Liver (tissue), 9 donors: ENCODE data around the gene VEGFC. TPM values are rescaled to one million over a fixed set of nuclear protein-coding genes. Genes with fewer than 3 reads are reported as not detected.

Source experiments
- DNase-seq: peaks from one replicate; pipeline ENCODE4 v3.0.0-alpha.2; 2017; ENCODE audit warnings: low spot score
- H3K27ac ChIP-seq, 2 donors: one replicate each; pipeline ENCODE4 v1.7.0; 2013; ENCODE audit warnings: inconsistent platforms in 2 of 2, low read length in 2 of 2, control low read depth in 1 of 2, low read depth in 1 of 2, mild to moderate bottlenecking in 1 of 2
- H3K27me3 ChIP-seq, 4 donors: one replicate each; pipeline versions ENCODE4 v1.6.1 to v1.7.0; 2013; ENCODE audit warnings: low read length in 3 of 4, inconsistent platforms in 1 of 4, mild to moderate bottlenecking in 1 of 4, moderate library complexity in 1 of 4; ENCODE audit not compliant: control insufficient read depth in 4 of 4, insufficient read depth in 4 of 4
- H3K36me3 ChIP-seq, 4 donors: one replicate each; pipeline versions ENCODE4 v1.6.1 to v1.7.0; 2013; ENCODE audit warnings: low read length in 3 of 4, mild to moderate bottlenecking in 3 of 4, low read depth in 1 of 4, moderate library complexity in 1 of 4; ENCODE audit not compliant: control insufficient read depth in 4 of 4, insufficient read depth in 3 of 4
- H3K4me1 ChIP-seq, 4 donors: one replicate each; pipeline versions ENCODE4 v1.6.1 to v1.7.0; 2013; ENCODE audit warnings: low read length in 3 of 4, mild to moderate bottlenecking in 3 of 4, moderate library complexity in 1 of 4; ENCODE audit not compliant: control insufficient read depth in 4 of 4, insufficient read depth in 4 of 4
- H3K4me3 ChIP-seq, 3 donors: one replicate each; pipeline versions ENCODE4 v1.6.1 to v1.7.0; 2013; ENCODE audit warnings: low read length in 3 of 3, control low read depth in 1 of 3, low read depth in 1 of 3, mild to moderate bottlenecking in 1 of 3
- H3K9ac ChIP-seq, 2 donors: one replicate each; pipeline ENCODE4 v1.7.0; 2013; ENCODE audit warnings: low read length in 2 of 2, mild to moderate bottlenecking in 2 of 2, moderate library complexity in 2 of 2, control low read depth in 1 of 2, low read depth in 1 of 2
- H3K9me3 ChIP-seq, 4 donors: one replicate each; pipeline versions ENCODE4 v1.6.1 to v1.7.0; 2013; ENCODE audit warnings: low read length in 3 of 4; ENCODE audit not compliant: control insufficient read depth in 4 of 4
- ATF3 ChIP-seq: IDR thresholded peaks from 2 replicates; pipeline ENCODE4 v1.6.1; 2016; ENCODE audit warnings: antibody characterized with exemption
- CTCF ChIP-seq: fragments of 150-350 bp; IDR thresholded peaks from 2 replicates; pipeline ENCODE4 v1.5.1; 2017; ENCODE audit warnings: improper control_type of control experiment, low read depth, low read length; ENCODE audit not compliant: missing input control
- EGR1 ChIP-seq, 2 donors: IDR thresholded peaks; 2 replicates each; pipeline ENCODE4 v1.6.1; 2016 to 2018; ENCODE audit warnings: antibody characterized with exemption in 2 of 2, low read depth in 2 of 2
- FOXA1 ChIP-seq: IDR thresholded peaks from 2 replicates; pipeline ENCODE4 v1.6.1; 2016; ENCODE audit warnings: antibody characterized with exemption
- FOXA2 ChIP-seq: IDR thresholded peaks from 2 replicates; pipeline ENCODE4 v1.6.1; 2016; ENCODE audit warnings: antibody characterized with exemption
- GABPA ChIP-seq, 2 donors: IDR thresholded peaks in 1 of 2; conservative IDR thresholded peaks in 1 of 2; 2 replicates each; pipeline ENCODE4 v1.6.1; 2016; ENCODE audit warnings: antibody characterized with exemption in 2 of 2, mild to moderate bottlenecking in 1 of 2, moderate library complexity in 1 of 2
- HNF4A ChIP-seq, 2 donors: conservative IDR thresholded peaks; 2 replicates each; pipeline ENCODE4 v1.6.1; 2016; ENCODE audit warnings: antibody characterized with exemption in 2 of 2, mild to moderate bottlenecking in 2 of 2
- HNF4G ChIP-seq: IDR thresholded peaks from 2 replicates; pipeline ENCODE4 v1.6.1; 2016; ENCODE audit warnings: antibody characterized with exemption
- JUND ChIP-seq, 2 donors: IDR thresholded peaks; 2 replicates each; pipeline ENCODE4 v1.6.1; 2016; ENCODE audit warnings: antibody characterized with exemption in 2 of 2
- NR2F2 ChIP-seq: IDR thresholded peaks from 2 replicates; pipeline ENCODE4 v1.6.1; 2016; ENCODE audit warnings: antibody characterized with exemption
- RAD21 ChIP-seq, 2 donors: IDR thresholded peaks; 2 replicates each; pipeline ENCODE4 v1.6.1; 2016; ENCODE audit warnings: antibody characterized with exemption in 2 of 2, mild to moderate bottlenecking in 2 of 2
- REST ChIP-seq: IDR thresholded peaks from 2 replicates; pipeline ENCODE4 v1.6.1; 2016; ENCODE audit warnings: antibody characterized with exemption, mild to moderate bottlenecking
- RXRA ChIP-seq, 2 donors: IDR thresholded peaks; 2 replicates each; pipeline ENCODE4 v1.6.1; 2017 to 2018; ENCODE audit warnings: antibody characterized with exemption in 2 of 2, mild to moderate bottlenecking in 1 of 2
- SP1 ChIP-seq: IDR thresholded peaks from 2 replicates; pipeline ENCODE4 v1.6.1; 2018; ENCODE audit warnings: antibody characterized with exemption, mild to moderate bottlenecking
- TAF1 ChIP-seq: conservative IDR thresholded peaks from 2 replicates; pipeline ENCODE4 v1.6.1; 2016; ENCODE audit warnings: antibody characterized with exemption, mild to moderate bottlenecking
- YY1 ChIP-seq: IDR thresholded peaks from 2 replicates; pipeline ENCODE4 v1.6.1; 2016; ENCODE audit warnings: antibody characterized with exemption, mild to moderate bottlenecking
- ZBTB33 ChIP-seq: IDR thresholded peaks from 2 replicates; pipeline ENCODE4 v1.6.1; 2016; ENCODE audit warnings: antibody characterized with exemption
- WGBS: extraction: QIAGEN DNeasy Blood & Tissue Kit; methylation state at CpG from one replicate; pipeline ENCODE4 v1.1.7; 2013; 5-methylcytosine and 5-hydroxymethylcytosine counted together
- polyA plus RNA-seq, 2 donors: library from polyadenylated mRNA; stranded (reverse) in 1 of 2; unstranded in 1 of 2; fragments of 200-250 nt in 1 of 2; fragments of >200 nt in 1 of 2; fragmentation: Nextera tagmentation in 1 of 2; extraction: Ambion mirVana in 1 of 2; gene quantifications; one replicate each; pipeline versions ENCODE4 v1.2.1 to v1.2.3, GENCODE V29; 2013 to 2015
- total RNA-seq, 2 donors: library from RNA; depleted of rRNA; stranded (reverse); fragments of >200 nt; gene quantifications; one replicate each; pipeline ENCODE4 v1.2.3, GENCODE V29; 2014
- TF ChIP-seq, protein P1 (sequence below): IDR thresholded peaks from 2 replicates; pipeline ENCODE4 v1.6.1; 2016; ENCODE audit warnings: antibody characterized with exemption
- donor health status: healthy.
- donor health status: healthy.
- donor health status: healthy.
- donor health status: healthy.
- donor health status: healthy.

The VEGFC gene
- total and polyA plus RNA-seq, 4 donors: 0.32 to 1.8 (median 0.95) TPM

DNA sequence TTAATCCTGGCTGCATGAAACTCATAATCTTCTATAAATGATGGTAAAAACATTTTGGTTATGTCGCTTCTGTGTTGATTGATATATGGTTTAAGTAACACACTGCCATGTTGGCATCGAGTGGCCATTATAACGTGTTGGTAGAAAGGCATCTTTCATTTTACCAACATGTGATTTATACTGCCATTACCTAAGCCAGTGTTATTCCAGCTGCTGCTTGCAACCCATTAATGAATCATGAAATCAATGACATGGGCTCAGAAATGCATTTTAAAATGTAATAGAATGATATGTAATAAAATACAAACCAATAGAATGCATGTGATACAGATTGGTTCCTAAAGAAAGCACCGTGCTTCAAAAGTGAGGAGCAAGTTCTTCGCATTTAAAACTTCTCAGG is 102.0 kb downstream of the VEGFC start:
- H3K36me3 ChIP-seq: no peaks in the 10 kb centered on the region
- DNase-seq: no peak
- H3K27ac ChIP-seq: no peak overlapping the region
- no peak overlapping the region for H3K9ac ChIP-seq
- no peaks in the 10 kb centered on the region for H3K4me1 ChIP-seq
- no peak for TF ChIP-seq JUND (IDR thresholded peaks at IDR 0.05)
- no peak for TF ChIP-seq RAD21 (IDR thresholded peaks at IDR 0.05)
- no peak for TF ChIP-seq FOXA2
- TF ChIP-seq HNF4A (conservative IDR thresholded peaks at IDR 0.05): no peak
- TF ChIP-seq HNF4G: no peak
- WGBS: 86% methylated on average over 5 of the region's 5 CpGs
- H3K27me3 ChIP-seq: no peaks in the 10 kb centered on the region
- no peaks in the 10 kb centered on the region for H3K9me3 ChIP-seq
- no peak overlapping the region for H3K4me3 ChIP-seq

DNA sequence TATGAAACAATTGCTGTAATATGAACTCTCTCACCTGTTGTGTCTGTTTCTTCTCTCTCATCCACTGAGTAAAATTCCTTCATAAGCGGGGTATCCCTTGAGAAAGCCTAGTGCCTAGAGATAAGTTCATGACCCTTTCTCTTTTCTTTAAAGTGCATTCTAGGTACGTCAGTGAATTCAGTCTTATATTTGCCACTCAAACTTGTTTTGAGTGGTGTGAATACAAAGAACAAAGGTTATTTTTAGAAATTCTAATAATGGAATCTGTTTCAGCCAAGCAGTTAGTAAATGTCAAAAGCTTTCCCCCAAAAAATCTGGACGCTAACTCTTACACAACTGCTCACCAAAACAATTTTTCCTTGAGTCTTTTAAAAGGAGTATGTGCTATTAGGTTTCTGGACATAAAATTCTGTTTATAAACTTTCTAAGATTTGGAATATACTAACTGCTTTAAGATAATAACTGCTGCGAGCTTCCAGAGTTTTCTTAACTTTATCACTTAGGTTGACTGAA is 112.0 kb downstream of the VEGFC start:
- no peaks in the 10 kb centered on the region for H3K27me3 ChIP-seq
- H3K4me1 ChIP-seq: peaks cover 0 to 1% (median 0%) of the 10 kb centered on the region in 4 donors
- TF ChIP-seq ZBTB33 (no peak), JUND (IDR thresholded peaks at IDR 0.05) (no peak), RXRA (IDR thresholded peaks at IDR 0.05) (no peak)
- TF ChIP-seq, protein P1, sequence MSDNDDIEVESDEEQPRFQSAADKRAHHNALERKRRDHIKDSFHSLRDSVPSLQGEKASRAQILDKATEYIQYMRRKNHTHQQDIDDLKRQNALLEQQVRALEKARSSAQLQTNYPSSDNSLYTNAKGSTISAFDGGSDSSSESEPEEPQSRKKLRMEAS: no peak
- DNase-seq: no peak
- no peak overlapping the region for H3K27ac ChIP-seq
- no peak overlapping the region for H3K4me3 ChIP-seq
- H3K36me3 ChIP-seq: no peaks in the 10 kb centered on the region
- no peak overlapping the region for H3K9ac ChIP-seq
- H3K9me3 ChIP-seq: no peaks in the 10 kb centered on the region
- 62% methylated on average over 4 of the region's 4 CpGs for WGBS

DNA sequence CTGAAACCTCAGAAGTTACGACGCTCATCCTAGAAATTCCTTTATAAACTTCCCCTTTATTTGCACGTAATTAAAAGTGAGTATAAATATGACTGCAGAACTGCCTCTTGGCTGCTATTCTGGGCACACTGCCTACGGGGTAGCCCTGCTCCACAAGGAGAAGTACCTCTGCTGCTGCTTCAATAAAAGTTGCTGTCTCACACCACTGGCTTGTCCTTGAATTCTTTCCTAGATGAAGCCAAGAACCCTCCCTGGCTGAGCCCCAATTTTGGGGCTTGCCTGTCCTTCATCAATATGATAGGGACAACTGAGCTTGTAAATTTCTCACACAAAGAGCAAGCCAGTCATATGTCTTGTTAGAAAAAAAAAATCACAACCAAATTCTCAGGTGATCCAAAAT is 115.8 kb downstream of the VEGFC start:
- Histone ChIP-seq H3K36me3 (no peaks in the 10 kb centered on the region), H3K9ac (no peak overlapping the region), H3K4me1 (no peaks in the 10 kb centered on the region), H3K9me3 (no peaks in the 10 kb centered on the region), H3K27ac (no peak overlapping the region), H3K4me3 (no peak overlapping the region), H3K27me3 (no peaks in the 10 kb centered on the region)
- 70% methylated on average over 4 of the region's 4 CpGs for WGBS
- TF ChIP-seq EGR1 (IDR thresholded peaks at IDR 0.05; ENCODE audit: low read depth in 2 of 2) (no peak), ATF3 (no peak), RAD21 (IDR thresholded peaks at IDR 0.05) (no peak), REST (no peak), ZBTB33 (no peak), HNF4A (conservative IDR thresholded peaks at IDR 0.05) (no peak), SP1 (no peak), JUND (IDR thresholded peaks at IDR 0.05) (no peak), TAF1 (no peak), FOXA1 (no peak), CTCF (no peak), NR2F2 (no peak), YY1 (no peak), GABPA (IDR thresholded peaks at IDR 0.05 in 1 of 2, conservative IDR thresholded peaks at IDR 0.05 in 1 of 2) (no peak), HNF4G (no peak), RXRA (IDR thresholded peaks at IDR 0.05) (no peak), FOXA2 (no peak)
- TF ChIP-seq, protein P1: no peak
- no peak for DNase-seq
